Measurements from ENCODE around the gene ZSWIM1. TPM values are rescaled to one million over a fixed set of nuclear protein-coding genes. Genes with fewer than 3 reads are reported as not detected.
A peak's percentile ranks its signal among the peaks of the same experiment; 100 is the strongest.

Gene ZSWIM1
- total RNA-seq, 1 donor from 2014 or later: 10.7 TPM

- Mint-ChIP-seq H3K27ac (peak overlapping the region; percentile 29), H3K36me3 (peaks cover 6% of the 10 kb centered on the region), H3K4me3 (peak overlapping the region; percentile 94), H3K27me3 (ENCODE audit: insufficient read depth, low read depth) (peaks cover 10% of the 10 kb centered on the region), H3K9me3 (no peaks in the 10 kb centered on the region), H3K4me1 (peaks cover 32% of the 10 kb centered on the region)
- DNase-seq (ENCODE audit: low spot score): no peak
- TF ChIP-seq EZH2phosphoT487 (IDR thresholded peaks at IDR 0.05) (no peak), EZH2 (IDR thresholded peaks at IDR 0.05) (no peak), CTCF (IDR thresholded peaks at IDR 0.05) (no peak)
- Histone ChIP-seq H3K9ac (no peak overlapping the region), H3K36me3 (no peaks in the 10 kb centered on the region), H3K4me1 (peaks cover 10% of the 10 kb centered on the region), H3K9me3 (ENCODE audit: low read depth) (no peaks in the 10 kb centered on the region), H3F3A (ENCODE audit: low read depth) (peaks cover 4% of the 10 kb centered on the region), H3K4me2 (no peak overlapping the region), H3K4me3 (no peak overlapping the region), H2AFZ (replicated peaks) (no peak overlapping the region), H3K27me3 (peaks cover 9% of the 10 kb centered on the region), H4K20me1 (ENCODE audit: low read depth) (no peaks in the 10 kb centered on the region), H3K79me2 (ENCODE audit: low read depth) (no peaks in the 10 kb centered on the region), H3K27ac (no peak overlapping the region)
Observed at GRCh38 chr20:45892828-45893500, 11.9 kb downstream of the ZSWIM1 start.

- Histone ChIP-seq H3K9me3 (ENCODE audit: low read depth) (no peaks in the 10 kb centered on the region), H3K27me3 (peaks cover 9% of the 10 kb centered on the region), H3K4me1 (peaks cover 10% of the 10 kb centered on the region), H3K4me3 (no peak overlapping the region), H3K27ac (no peak overlapping the region), H2AFZ (replicated peaks) (no peak overlapping the region), H3K9ac (no peak overlapping the region), H3K79me2 (ENCODE audit: low read depth) (no peaks in the 10 kb centered on the region), H3K36me3 (no peaks in the 10 kb centered on the region), H4K20me1 (ENCODE audit: low read depth) (no peaks in the 10 kb centered on the region), H3F3A (ENCODE audit: low read depth) (peaks cover 4% of the 10 kb centered on the region), H3K4me2 (no peak overlapping the region)
- H3K4me1 Mint-ChIP-seq: peaks cover 32% of the 10 kb centered on the region
- TF ChIP-seq EZH2 (IDR thresholded peaks at IDR 0.05) (no peak), EZH2phosphoT487 (IDR thresholded peaks at IDR 0.05) (no peak), CTCF (IDR thresholded peaks at IDR 0.05) (no peak)
- DNase-seq (ENCODE audit: low spot score): no peak
- peaks cover 10% of the 10 kb centered on the region for H3K27me3 Mint-ChIP-seq (ENCODE audit: insufficient read depth, low read depth)
- H3K9me3 Mint-ChIP-seq: no peaks in the 10 kb centered on the region
- H3K36me3 Mint-ChIP-seq: peaks cover 9% of the 10 kb centered on the region
- peak overlapping the region; percentile 64 for H3K4me3 Mint-ChIP-seq
- peak overlapping the region; percentile 83 for H3K27ac Mint-ChIP-seq
Observed at GRCh38 chr20:45893831-45894230, 12.8 kb downstream of the ZSWIM1 start.

GRCh38 chr20:45894797-45895196, 13.8 kb downstream of the ZSWIM1 start:
- no peak overlapping the region for H3K27ac Mint-ChIP-seq
- H3K4me2 ChIP-seq: no peak overlapping the region
- H3K9me3 Mint-ChIP-seq: no peaks in the 10 kb centered on the region
- no peak overlapping the region for H2AFZ ChIP-seq (replicated peaks)
- H3K27me3 ChIP-seq: peaks cover 9% of the 10 kb centered on the region
- H3K4me3 Mint-ChIP-seq: no peak overlapping the region
- H4K20me1 ChIP-seq (ENCODE audit: low read depth): no peaks in the 10 kb centered on the region
- H3K9me3 ChIP-seq (ENCODE audit: low read depth): no peaks in the 10 kb centered on the region
- peaks cover 29% of the 10 kb centered on the region for H3K4me1 Mint-ChIP-seq
- no peak overlapping the region for H3K9ac ChIP-seq
- no peak overlapping the region for H3K27ac ChIP-seq
- no peak for DNase-seq (ENCODE audit: low spot score)
- H3F3A ChIP-seq (ENCODE audit: low read depth): peaks cover 2% of the 10 kb centered on the region
- H3K4me3 ChIP-seq: no peak overlapping the region
- no peaks in the 10 kb centered on the region for H3K79me2 ChIP-seq (ENCODE audit: low read depth)
- H3K27me3 Mint-ChIP-seq (ENCODE audit: insufficient read depth, low read depth): peaks cover 10% of the 10 kb centered on the region
- TF ChIP-seq CTCF (IDR thresholded peaks at IDR 0.05) (no peak), EZH2phosphoT487 (IDR thresholded peaks at IDR 0.05) (no peak), EZH2 (IDR thresholded peaks at IDR 0.05) (no peak)
- H3K4me1 ChIP-seq: peaks cover 10% of the 10 kb centered on the region
- H3K36me3 Mint-ChIP-seq: peaks cover 12% of the 10 kb centered on the region
- no peaks in the 10 kb centered on the region for H3K36me3 ChIP-seq
